ENCODE measurements around the gene HSPA12B.

HSPA12B gene

GRCh38 chr20:3749689-3750531 is 17.4 kb downstream of the HSPA12B start:
- no peak for DNase-seq

- no peak for DNase-seq
Measured at GRCh38 chr20:3751305-3751674, 18.8 kb downstream of the HSPA12B start.

- DNase-seq = peak; percentile 30
Measured at GRCh38 chr20:3751675-3752385, 19.3 kb downstream of the HSPA12B start.

GRCh38 chr20:3752386-3752759 is 19.9 kb downstream of the HSPA12B start:
- DNase-seq = no peak

- peak; percentile 20 for DNase-seq
Measured at GRCh38 chr20:3753098-3753497, 20.6 kb downstream of the HSPA12B start.

GRCh38 chr20:3753501-3754275 is 21.2 kb downstream of the HSPA12B start:
- no peak for DNase-seq

- no peak for DNase-seq
Measured at GRCh38 chr20:3754276-3754630, 21.8 kb downstream of the HSPA12B start.

GRCh38 chr20:3755269-3755668 is 22.8 kb downstream of the HSPA12B start:
- DNase-seq = no peak

GRCh38 chr20:3755814-3756480 is 23.5 kb downstream of the HSPA12B start:
- no peak for DNase-seq

- no peak for DNase-seq
Measured at GRCh38 chr20:3757268-3757667, 24.8 kb downstream of the HSPA12B start.

- no peak for DNase-seq
Measured at GRCh38 chr20:3758566-3758965, 26.1 kb downstream of the HSPA12B start.

GRCh38 chr20:3759316-3759823 is 26.9 kb downstream of the HSPA12B start:
- DNase-seq = no peak

GRCh38 chr20:3759884-3760283 is 27.4 kb downstream of the HSPA12B start:
- DNase-seq = no peak

- no peak for DNase-seq
Measured at GRCh38 chr20:3760655-3761348, 28.3 kb downstream of the HSPA12B start.

- DNase-seq = no peak
Measured at GRCh38 chr20:3763671-3764601, 31.5 kb downstream of the HSPA12B start.

GRCh38 chr20:3764659-3765058 is 32.2 kb downstream of the HSPA12B start:
- DNase-seq = no peak

GRCh38 chr20:3765171-3765882 is 32.8 kb downstream of the HSPA12B start:
- no peak for DNase-seq

GRCh38 chr20:3766422-3767109 is 34.1 kb downstream of the HSPA12B start:
- no peak for DNase-seq

- no peak for DNase-seq
Measured at GRCh38 chr20:3767110-3767426, 34.6 kb downstream of the HSPA12B start.
